K562 (cell line): ENCODE measurements around the gene TACC3. TPM values are rescaled to one million over a fixed set of nuclear protein-coding genes. Genes with fewer than 3 reads are reported as not detected.
A peak's percentile ranks its signal among the peaks of the same experiment; 100 is the strongest.

Experiments
- ATAC-seq: fragments of 200-7000 bp; cut with Tn5 transposase; 3 replicates; pipeline ENCODE4 v1.9.1; 2020; ENCODE audit warnings: moderate library complexity
- BruUV-seq: library from RNA; stranded (reverse); fragments of 400-500 nt; replicated peaks from 2 replicates; lab custom pipeline; 2021; lab: Mats Ljungman, UMichigan
- CTCF ChIA-PET: fragments of 300-600 bp; formaldehyde crosslinking; extraction: SDS; loops from one replicate; lab custom pipeline; 2021; ENCODE audit warnings: low intra/inter-chr PET ratio; lab: Yijun Ruan, JAX
- POLR2A ChIA-PET: fragments of 300-600, 350-650 bp; sonication (Branson Sonifier 250); formaldehyde crosslinking; extraction: SDS; loops from one replicate; lab custom pipeline; 2021; ENCODE audit warnings: antibody characterized with exemption, inconsistent platforms; lab: Yijun Ruan, JAX
- DNase-seq, 4 experiments: peaks; one replicate each; pipeline versions ENCODE4 v3.0.0 to v3.0.0-alpha.2; 2011 to 2018; ENCODE audit warnings: low spot score in 3 of 4, mixed read lengths in 3 of 4; ENCODE audit errors: extremely low read depth in 1 of 4
- FAIRE-seq: peaks from 2 replicates; lab custom pipeline; 2011; peaks lifted over from hg19 to GRCh38; lab: Jason Lieb, UNC
- H2AFZ ChIP-seq: 2 replicates; pipeline ENCODE4 v1.6.0; 2011; ENCODE audit warnings: low read depth, low read length, control low read depth, inconsistent platforms
- H3K27ac ChIP-seq: fragments of 200-600 bp; 3 replicates; pipeline ENCODE4 v1.8.0; 2011; ENCODE audit warnings: low read depth, mild to moderate bottlenecking, control low read depth, inconsistent platforms, low read length, moderate library complexity, mixed read lengths; ENCODE audit errors: extremely low read depth
- H3K27me3 ChIP-seq, 2 experiments: fragments of 300-600 bp in 1 of 2; 2 replicates in 1 of 2; 3 replicates in 1 of 2; pipeline versions ENCODE4 v1.6.0 to v1.8.0; 2011; ENCODE audit warnings: inconsistent platforms in 2 of 2, low read length in 2 of 2, mild to moderate bottlenecking in 1 of 2, mixed read lengths in 1 of 2, moderate library complexity in 1 of 2; ENCODE audit not compliant: control insufficient read depth in 2 of 2, insufficient read depth in 2 of 2
- H3K36me3 ChIP-seq: fragments of 300-600 bp; 3 replicates; pipeline ENCODE4 v1.8.0; 2011; ENCODE audit warnings: mild to moderate bottlenecking, low read length, inconsistent platforms; ENCODE audit not compliant: control insufficient read depth, insufficient read depth
- H3K4me1 ChIP-seq, 2 experiments: fragments of 200-600 bp in 1 of 2; replicated peaks in 1 of 2; 2 replicates in 1 of 2; 3 replicates in 1 of 2; pipeline versions ENCODE4 v1.5.1 to v1.8.0; 2011; ENCODE audit warnings: inconsistent platforms in 2 of 2, low read length in 2 of 2, mild to moderate bottlenecking in 1 of 2, mixed read lengths in 1 of 2, moderate library complexity in 1 of 2; ENCODE audit not compliant: control insufficient read depth in 2 of 2, insufficient read depth in 2 of 2
- H3K4me2 ChIP-seq: 2 replicates; pipeline ENCODE4 v1.6.1; 2011; ENCODE audit warnings: low read length, control low read depth, inconsistent platforms, mixed read lengths; ENCODE audit not compliant: insufficient read depth
- H3K4me3 ChIP-seq: fragments of 200-600 bp; sonication (generic), shearing (Covaris generic); 2 replicates; pipeline ENCODE4 v1.5.1; 2016; ENCODE audit warnings: control low read depth, inconsistent platforms
- H3K79me2 ChIP-seq: fragments of 200-600 bp; 3 replicates; pipeline ENCODE4 v1.8.0; 2011; ENCODE audit warnings: low read length, inconsistent platforms; ENCODE audit not compliant: control insufficient read depth, insufficient read depth
- H3K9ac ChIP-seq, 2 experiments: 2 replicates each; pipeline versions ENCODE4 v1.6.0 to v1.6.1; 2011; ENCODE audit warnings: low read depth in 2 of 2, low read length in 2 of 2, control low read depth in 1 of 2, inconsistent platforms in 1 of 2, mild to moderate bottlenecking in 1 of 2, mixed read lengths in 1 of 2; ENCODE audit not compliant: insufficient read depth in 1 of 2
- H3K9me1 ChIP-seq: one replicate; pipeline ENCODE4 v1.6.0; 2011; ENCODE audit warnings: inconsistent platforms, mild to moderate bottlenecking, low read length, moderate library complexity; ENCODE audit not compliant: control insufficient read depth, insufficient read depth
- H3K9me3 ChIP-seq: replicated peaks from 2 replicates; pipeline ENCODE4 v1.5.1; 2011; ENCODE audit warnings: low read depth, low read length, inconsistent platforms; ENCODE audit not compliant: control insufficient read depth, insufficient read depth
- H4K20me1 ChIP-seq: replicated peaks from 2 replicates; pipeline ENCODE4 v1.6.1; 2011; ENCODE audit warnings: low read length, inconsistent platforms, mixed read lengths; ENCODE audit not compliant: control insufficient read depth, insufficient read depth
- NFRKB ChIP-seq: fragments of 450-650 bp; IDR thresholded peaks from 2 replicates; pipeline ENCODE4 v1.6.1; 2016; ENCODE audit warnings: low read depth
- PHB ChIP-seq: fragments of 250-450 bp; sonication (Bioruptor Pico); IDR thresholded peaks from 2 replicates; pipeline ENCODE4 v1.5.0; 2021
- RNF2 ChIP-seq: sonication (generic); IDR thresholded peaks from 2 replicates; pipeline ENCODE4 v1.6.1; 2016
- SMC3 ChIP-seq: conservative IDR thresholded peaks from 2 replicates; pipeline ENCODE4 v1.6.1; 2011; ENCODE audit warnings: low read depth, low read length, improper control_type of control experiment; ENCODE audit not compliant: insufficient read depth
- SRSF7 ChIP-seq: fragments of 200-400 bp; formaldehyde crosslinking; optimal IDR thresholded peaks from 2 replicates; pipeline ENCODE3; 2017; ENCODE audit warnings: mild to moderate bottlenecking, low read depth, low read length
- ZNF436 ChIP-seq: fragments of 250-450, 450-650 bp; sonication (Bioruptor Pico); formaldehyde crosslinking; IDR thresholded peaks from 2 replicates; pipeline ENCODE4 v1.7.0; 2020; ENCODE audit warnings: mild to moderate bottlenecking
- ZNF766 ChIP-seq: fragments of 200-800 bp; sonication (Bioruptor generic); conservative IDR thresholded peaks from 2 replicates; pipeline ENCODE4 v1.6.1; 2016; ENCODE audit warnings: missing genetic modification characterization, missing compliant biosample characterization
- WGBS: fragments of 100-300 bp; shearing (Covaris generic); methylation state at CpG from one replicate; pipeline ENCODE4 v1.1.6; 2016; ENCODE audit warnings: low coverage, mixed read lengths; ENCODE audit not compliant: insufficient coverage; ENCODE audit errors: missing lambda C conversion rate; 5-methylcytosine and 5-hydroxymethylcytosine counted together
- in situ Hi-C: fragments of 300-500 bp; cut with MboI; formaldehyde crosslinking; loops from 4 replicates; pipeline ENCODE4 v1.15.0; 2018; ENCODE audit warnings: inconsistent platforms, mixed read lengths
- intact Hi-C: fragments of 100-400 bp; cut with micrococcal nuclease; formaldehyde crosslinking; loops from 2 replicates; pipeline ENCODE4 v1.14.2; 2022
- polyA plus RNA-seq, 8 experiments: library from polyadenylated mRNA; depleted of rRNA in 4 of 8; stranded (reverse) in 5 of 8; unstranded in 3 of 8; fragments of >200 nt; fragmentation: Nextera tagmentation in 2 of 8; fragmentation: Illumina TruSeq in 1 of 8; extraction: Ambion mirVana in 2 of 8; extraction: Trizol in 1 of 8; gene quantifications; 2 replicates each; pipeline versions ENCODE4 v1.2.1 to v1.2.3, GENCODE V29; 2011 to 2014; ENCODE audit warnings: inconsistent platforms in 1 of 8, missing spikeins in 1 of 8
- total RNA-seq, 7 experiments: library from RNA; depleted of rRNA in 6 of 7; stranded (reverse); fragments of >200 nt in 6 of 7; fragmentation: Illumina TruSeq in 2 of 7; extraction: Trizol in 2 of 7; gene quantifications; 2 replicates each; pipeline versions ENCODE4 v1.2.1 to v1.2.3, GENCODE V29; 2011 to 2021; ENCODE audit warnings: low replicate concordance in 1 of 7
- TF ChIP-seq, protein P1 (sequence below): sonication (generic); formaldehyde crosslinking; IDR thresholded peaks from 2 replicates; pipeline ENCODE4 v1.8.0; 2022; ENCODE audit warnings: missing genetic modification reagents, mild to moderate bottlenecking, moderate library complexity, borderline replicate concordance

Gene TACC3
- total and polyA plus RNA-seq, 9 of the 15 experiments (the other 6 are each of a cell fraction or from before 2014, with no cell fraction given), result 1.9 to 122 (median 55.6) TPM

- no peak for FAIRE-seq
- CTCF ChIA-PET, result no interaction called here
- Histone ChIP-seq H3K9me3 (no peaks in the 10 kb centered on the region), H3K27me3 (no peaks in the 10 kb centered on the region), H3K79me2 (no peaks in the 10 kb centered on the region), H3K4me3 (no peak overlapping the region), H2AFZ (peak overlapping the region; percentile 72; the same call in 1 of the 2 replicates), H4K20me1 (no peaks in the 10 kb centered on the region), H3K27ac (no peak overlapping the region), H3K4me2 (no peak overlapping the region), H3K9me1 (no peaks in the 10 kb centered on the region), H3K36me3 (no peaks in the 10 kb centered on the region), H3K9ac (peak overlapping the region in 1 of 2 experiments; percentile 21; a peak in 1 of 4 replicates), H3K4me1 (peaks cover 8 to 97% of the 10 kb centered on the region in 2 experiments; a peak in 4 of 5 replicates)
- in situ Hi-C loops (no loop called here), intact Hi-C loops (no loop called here)
- POLR2A ChIA-PET, result interaction anchor here (0.5 to 1.2 kb wide), 5 partner anchors 9 to 46 kb away, joined by 3 to 5 read pairs (median 3); partner anchors contain the start of genes SLBP, TACC3 and TMEM129
- ATAC-seq, result no peak
- no TSS peak for BruUV-seq
- TF ChIP-seq RNF2 (no peak), ZNF766 (CRISPR knock-in tag) (no peak)
- DNase-seq, result no peak
- WGBS, result 46% methylated on average over 16 of the region's 27 CpGs
Measured at GRCh38 chr4:1758306-1759121, 37.2 kb downstream of the TACC3 start.

GRCh38 chr4:1759170-1759817 is 38.0 kb downstream of the TACC3 start:
- Histone ChIP-seq H3K9ac (peak overlapping the region in 1 of 2 experiments; percentile 52; a peak in 1 of 4 replicates), H3K36me3 (no peaks in the 10 kb centered on the region), H3K9me3 (no peaks in the 10 kb centered on the region), H3K4me3 (no peak overlapping the region), H3K4me2 (no peak overlapping the region), H4K20me1 (no peaks in the 10 kb centered on the region), H2AFZ (0 out of 2 replicates have a peak overlapping the region, but pooled peaks have one; percentile 4), H3K9me1 (no peaks in the 10 kb centered on the region), H3K79me2 (no peaks in the 10 kb centered on the region), H3K27ac (no peak overlapping the region), H3K4me1 (peaks cover under 1 to 94% of the 10 kb centered on the region in 2 experiments; a peak in 4 of 5 replicates), H3K27me3 (no peaks in the 10 kb centered on the region)
- intact Hi-C loops (no loop called here), in situ Hi-C loops (no loop called here)
- ATAC-seq (no peak), DNase-seq (no peak), FAIRE-seq (no peak)
- ChIA-PET POLR2A (interaction anchor here (0.8 to 1.1 kb wide), 2 partner anchors 19 to 49 kb away, joined by 3 read pairs; no protein-coding TSS in a partner anchor), CTCF (no interaction called here)
- no TSS peak for BruUV-seq
- no peak for TF ChIP-seq NFRKB
- TF ChIP-seq SRSF7, result no peak
- TF ChIP-seq, protein P1, sequence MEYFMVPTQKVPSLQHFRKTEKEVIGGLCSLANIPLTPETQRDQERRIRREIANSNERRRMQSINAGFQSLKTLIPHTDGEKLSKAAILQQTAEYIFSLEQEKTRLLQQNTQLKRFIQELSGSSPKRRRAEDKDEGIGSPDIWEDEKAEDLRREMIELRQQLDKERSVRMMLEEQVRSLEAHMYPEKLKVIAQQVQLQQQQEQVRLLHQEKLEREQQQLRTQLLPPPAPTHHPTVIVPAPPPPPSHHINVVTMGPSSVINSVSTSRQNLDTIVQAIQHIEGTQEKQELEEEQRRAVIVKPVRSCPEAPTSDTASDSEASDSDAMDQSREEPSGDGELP (CRISPR knock-in tag), result peak; percentile 49; the same call in 1 of the 2 replicates
- no peak for TF ChIP-seq SMC3
- TF ChIP-seq ZNF436, result no peak
- TF ChIP-seq PHB, result no peak
- WGBS, result 41% methylated on average over 14 of the region's 19 CpGs
